Ovary (tissue), 3 donors: Measurements from ENCODE around the gene ELF3.

Experiments
- POLR2A ChIP-seq: fragments of 450-650 bp; IDR thresholded peaks from one replicate; pipeline ENCODE4 v1.6.1; 2017; ENCODE audit warnings: antibody characterized with exemption, mild to moderate bottlenecking, moderate library complexity
- TF ChIP-seq, protein P1 (sequence below), 3 donors: fragments of 450-650 bp in 2 of 3; fragments of 200-600 bp in 1 of 3; IDR thresholded peaks; one replicate each; pipeline versions ENCODE4 v1.5.1 to v1.8.0; 2016 to 2022; ENCODE audit warnings: antibody characterized with exemption in 3 of 3, mild to moderate bottlenecking in 1 of 3
- donor health status: DM: no; HTN: no; CAD: no.

DNA sequence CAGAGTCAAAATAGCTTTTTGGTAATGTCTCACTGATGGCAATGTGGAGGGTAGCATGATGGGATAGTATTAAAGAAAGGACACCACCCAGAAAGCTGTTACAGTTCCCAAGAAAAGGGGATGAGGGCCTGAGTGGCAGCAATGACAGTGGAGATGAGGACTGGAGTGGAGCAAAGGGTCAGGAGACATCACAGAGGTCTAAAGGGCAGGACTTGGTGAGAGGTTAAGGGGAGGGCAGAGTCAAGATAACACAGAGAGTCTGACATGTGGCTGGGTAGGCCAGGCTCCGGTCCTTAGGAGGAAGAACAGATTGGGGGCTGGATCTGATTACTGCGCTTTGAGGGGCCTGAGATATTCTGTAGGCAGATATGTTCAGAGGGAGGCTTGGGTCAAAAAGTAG lies 19.3 kb downstream of the ELF3 start:
- TF ChIP-seq, protein P1, sequence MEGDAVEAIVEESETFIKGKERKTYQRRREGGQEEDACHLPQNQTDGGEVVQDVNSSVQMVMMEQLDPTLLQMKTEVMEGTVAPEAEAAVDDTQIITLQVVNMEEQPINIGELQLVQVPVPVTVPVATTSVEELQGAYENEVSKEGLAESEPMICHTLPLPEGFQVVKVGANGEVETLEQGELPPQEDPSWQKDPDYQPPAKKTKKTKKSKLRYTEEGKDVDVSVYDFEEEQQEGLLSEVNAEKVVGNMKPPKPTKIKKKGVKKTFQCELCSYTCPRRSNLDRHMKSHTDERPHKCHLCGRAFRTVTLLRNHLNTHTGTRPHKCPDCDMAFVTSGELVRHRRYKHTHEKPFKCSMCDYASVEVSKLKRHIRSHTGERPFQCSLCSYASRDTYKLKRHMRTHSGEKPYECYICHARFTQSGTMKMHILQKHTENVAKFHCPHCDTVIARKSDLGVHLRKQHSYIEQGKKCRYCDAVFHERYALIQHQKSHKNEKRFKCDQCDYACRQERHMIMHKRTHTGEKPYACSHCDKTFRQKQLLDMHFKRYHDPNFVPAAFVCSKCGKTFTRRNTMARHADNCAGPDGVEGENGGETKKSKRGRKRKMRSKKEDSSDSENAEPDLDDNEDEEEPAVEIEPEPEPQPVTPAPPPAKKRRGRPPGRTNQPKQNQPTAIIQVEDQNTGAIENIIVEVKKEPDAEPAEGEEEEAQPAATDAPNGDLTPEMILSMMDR (IDR thresholded peaks at IDR 0.05): no peak
- TF ChIP-seq POLR2A: no peak
